ENCODE results near the gene SH3TC1. TPM values are rescaled to one million over a fixed set of nuclear protein-coding genes. Genes with fewer than 3 reads are reported as not detected.

The SH3TC1 gene
- total RNA-seq, 1 donor from 2014 or later, result 73.1 TPM

- peaks cover 55% of the 10 kb centered on the region for H3K4me1 ChIP-seq
- no peaks in the 10 kb centered on the region for H3K36me3 ChIP-seq
- no peaks in the 10 kb centered on the region for H3K9me3 ChIP-seq
- ATAC-seq (no peak), DNase-seq (no peak)
- no peak overlapping the region for H3K27ac ChIP-seq
- H3K4me3 ChIP-seq, result no peak overlapping the region
- intact Hi-C loops (cut with DNase I), result no loop called here
- no peaks in the 10 kb centered on the region for H3K27me3 ChIP-seq (ENCODE audit: low read depth)
- TF ChIP-seq CTCF (IDR thresholded peaks at IDR 0.05), result no peak
Measured at GRCh38 chr4:8185930-8186329, 13.2 kb upstream of the SH3TC1 start.

- no peaks in the 10 kb centered on the region for H3K36me3 ChIP-seq
- intact Hi-C loops (cut with DNase I), result no loop called here
- DNase-seq (no peak), ATAC-seq (no peak)
- no peaks in the 10 kb centered on the region for H3K9me3 ChIP-seq
- TF ChIP-seq CTCF (IDR thresholded peaks at IDR 0.05), result no peak
- H3K4me1 ChIP-seq, result peaks cover 56% of the 10 kb centered on the region
- H3K4me3 ChIP-seq, result no peak overlapping the region
- no peaks in the 10 kb centered on the region for H3K27me3 ChIP-seq (ENCODE audit: low read depth)
- no peak overlapping the region for H3K27ac ChIP-seq
Measured at GRCh38 chr4:8188085-8188484, 11.0 kb upstream of the SH3TC1 start.

GRCh38 chr4:8188743-8189550 lies 10.1 kb upstream of the SH3TC1 start:
- peak; percentile 82 for ATAC-seq
- Histone ChIP-seq H3K27me3 (ENCODE audit: low read depth) (no peaks in the 10 kb centered on the region), H3K4me1 (peaks cover 48% of the 10 kb centered on the region), H3K27ac (peak overlapping the region; percentile 56), H3K9me3 (no peaks in the 10 kb centered on the region), H3K36me3 (no peaks in the 10 kb centered on the region), H3K4me3 (no peak overlapping the region)
- DNase-seq, result peak; percentile 82
- TF ChIP-seq CTCF (IDR thresholded peaks at IDR 0.05), result no peak
- intact Hi-C loops (cut with DNase I), result no loop called here

GRCh38 chr4:8189551-8190466 lies 9.3 kb upstream of the SH3TC1 start:
- Histone ChIP-seq H3K27ac (peak overlapping the region; percentile 89), H3K36me3 (no peaks in the 10 kb centered on the region), H3K9me3 (no peaks in the 10 kb centered on the region), H3K27me3 (ENCODE audit: low read depth) (no peaks in the 10 kb centered on the region), H3K4me1 (peaks cover 48% of the 10 kb centered on the region), H3K4me3 (no peak overlapping the region)
- no peak for TF ChIP-seq CTCF (IDR thresholded peaks at IDR 0.05)
- intact Hi-C loops (cut with DNase I), result no loop called here
- DNase-seq (peak; percentile 53), ATAC-seq (no peak)

GRCh38 chr4:8191136-8191747 lies 7.8 kb upstream of the SH3TC1 start:
- TF ChIP-seq CTCF (IDR thresholded peaks at IDR 0.05), result no peak
- peak; percentile 63 to 70 for ATAC-seq
- intact Hi-C loops (cut with DNase I), result no loop called here
- no peaks in the 10 kb centered on the region for H3K9me3 ChIP-seq
- peak overlapping the region; percentile 89 for H3K27ac ChIP-seq
- H3K36me3 ChIP-seq, result no peaks in the 10 kb centered on the region
- no peak overlapping the region for H3K4me3 ChIP-seq
- peak; percentile 85 for DNase-seq
- no peaks in the 10 kb centered on the region for H3K27me3 ChIP-seq (ENCODE audit: low read depth)
- peaks cover 48% of the 10 kb centered on the region for H3K4me1 ChIP-seq
